Astrocyte (in vitro differentiated cells and primary cell): ENCODE results near the gene ZDHHC11. TPM values are rescaled to one million over a fixed set of nuclear protein-coding genes. Genes with fewer than 3 reads are reported as not detected.
"Not testable (repeated sequence)": the region's sequence is repeated elsewhere in the genome, so short reads cannot be mapped to it uniquely, and the experiment has no call there.

Experiments used
- DNase-seq: peaks from one replicate; pipeline ENCODE4 v3.0.0-alpha.2; 2010; ENCODE audit warnings: low read depth
- FAIRE-seq: peaks from 2 replicates; lab custom pipeline; 2011; peaks lifted over from hg19 to GRCh38; lab: Jason Lieb, UNC
- H2AFZ ChIP-seq: 2 replicates; pipeline ENCODE4 v1.6.0; 2012; ENCODE audit warnings: low read depth, low read length, inconsistent platforms
- H3K27ac ChIP-seq: 2 replicates; pipeline ENCODE4 v1.5.1; 2011; ENCODE audit warnings: low read depth, low read length, inconsistent platforms
- H3K27me3 ChIP-seq: 2 replicates; pipeline ENCODE4 v1.6.0; 2011; ENCODE audit warnings: low read length, inconsistent platforms; ENCODE audit not compliant: insufficient read depth
- H3K36me3 ChIP-seq: 2 replicates; pipeline ENCODE4 v1.5.1; 2011; ENCODE audit warnings: low read length, inconsistent platforms; ENCODE audit not compliant: insufficient read depth
- H3K4me1 ChIP-seq: 2 replicates; pipeline ENCODE4 v1.5.1; 2011; ENCODE audit warnings: low read length, inconsistent platforms; ENCODE audit not compliant: insufficient read depth
- H3K4me2 ChIP-seq: 2 replicates; pipeline ENCODE4 v1.6.0; 2012; ENCODE audit warnings: low read length, inconsistent platforms
- H3K4me3 ChIP-seq: 2 replicates; pipeline ENCODE4 v1.5.1; 2011; ENCODE audit warnings: low read depth, mild to moderate bottlenecking, low read length, inconsistent platforms; ENCODE audit not compliant: insufficient read depth
- H3K79me2 ChIP-seq: 2 replicates; pipeline ENCODE4 v1.6.0; 2012; ENCODE audit warnings: mild to moderate bottlenecking, low read length, inconsistent platforms; ENCODE audit not compliant: insufficient read depth
- H3K9ac ChIP-seq: 2 replicates; pipeline ENCODE4 v1.6.0; 2012; ENCODE audit warnings: mild to moderate bottlenecking, low read length, inconsistent platforms
- H3K9me3 ChIP-seq: 2 replicates; pipeline ENCODE4 v1.5.1; 2012; ENCODE audit warnings: low read depth, mild to moderate bottlenecking, low read length, inconsistent platforms; ENCODE audit not compliant: insufficient read depth
- H4K20me1 ChIP-seq: 2 replicates; pipeline ENCODE4 v1.6.0; 2012; ENCODE audit warnings: low read length, inconsistent platforms; ENCODE audit not compliant: insufficient read depth
- H3K27ac Mint-ChIP-seq: one replicate; pipeline ENCODE4 v1.8.0; 2021; ENCODE audit warnings: mild to moderate bottlenecking, mixed read lengths; ENCODE audit not compliant: unreplicated experiment
- H3K27me3 Mint-ChIP-seq: one replicate; pipeline ENCODE4 v1.8.0; 2021; ENCODE audit warnings: low read depth, mixed read lengths; ENCODE audit not compliant: unreplicated experiment
- H3K36me3 Mint-ChIP-seq: one replicate; pipeline ENCODE4 v1.8.0; 2021; ENCODE audit warnings: low read depth, mixed read lengths; ENCODE audit not compliant: unreplicated experiment
- H3K4me1 Mint-ChIP-seq: one replicate; pipeline ENCODE4 v1.8.0; 2021; ENCODE audit warnings: low read depth, mixed read lengths; ENCODE audit not compliant: unreplicated experiment
- H3K4me3 Mint-ChIP-seq: one replicate; pipeline ENCODE4 v1.8.0; 2021; ENCODE audit warnings: mild to moderate bottlenecking, moderate library complexity, mixed read lengths; ENCODE audit not compliant: unreplicated experiment
- H3K9me3 Mint-ChIP-seq: one replicate; pipeline ENCODE4 v1.8.0; 2021; ENCODE audit warnings: mild to moderate bottlenecking, mixed read lengths; ENCODE audit not compliant: unreplicated experiment
- total RNA-seq: library from RNA; stranded (reverse); gene quantifications from 2 replicates; pipeline ENCODE4 v1.2.1, GENCODE V29; 2021

Gene ZDHHC11
- total RNA-seq, 1 donor from 2014 or later = 15.9 TPM

DNA sequence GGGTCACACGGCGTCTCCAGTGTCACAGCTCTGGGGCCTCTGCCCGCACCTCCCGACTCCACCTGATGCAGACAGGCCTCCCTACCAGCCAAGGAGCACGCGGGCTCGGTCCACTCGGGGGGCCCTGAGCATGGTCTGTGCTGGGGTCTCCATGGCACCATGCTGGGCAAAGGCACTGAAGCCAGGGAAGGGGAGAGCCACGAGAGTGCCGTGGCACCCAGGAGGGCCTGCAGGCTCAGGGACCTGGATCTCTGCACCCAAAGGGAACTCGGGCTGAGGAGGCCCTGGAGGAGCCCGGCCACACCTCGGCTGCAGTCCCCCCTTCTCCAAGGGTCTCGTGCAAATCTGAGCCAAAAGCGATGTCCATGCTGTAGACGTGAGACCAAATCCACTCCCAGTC is 6.4 kb downstream of the ZDHHC11 start:
- H3K27me3 ChIP-seq, H3K9me3 Mint-ChIP-seq, H3K4me1 Mint-ChIP-seq, H3K4me3 Mint-ChIP-seq, H4K20me1 ChIP-seq, DNase-seq, H3K4me3 ChIP-seq, H3K9me3 ChIP-seq, FAIRE-seq, H3K4me2 ChIP-seq, H3K79me2 ChIP-seq, H3K36me3 ChIP-seq, H2AFZ ChIP-seq, H3K9ac ChIP-seq, H3K27ac Mint-ChIP-seq, H3K4me1 ChIP-seq, H3K27ac ChIP-seq: not testable (repeated sequence)
- Mint-ChIP-seq H3K27me3 (peaks cover 17% of the 10 kb centered on the region), H3K36me3 (peaks cover 13% of the 10 kb centered on the region)

DNA sequence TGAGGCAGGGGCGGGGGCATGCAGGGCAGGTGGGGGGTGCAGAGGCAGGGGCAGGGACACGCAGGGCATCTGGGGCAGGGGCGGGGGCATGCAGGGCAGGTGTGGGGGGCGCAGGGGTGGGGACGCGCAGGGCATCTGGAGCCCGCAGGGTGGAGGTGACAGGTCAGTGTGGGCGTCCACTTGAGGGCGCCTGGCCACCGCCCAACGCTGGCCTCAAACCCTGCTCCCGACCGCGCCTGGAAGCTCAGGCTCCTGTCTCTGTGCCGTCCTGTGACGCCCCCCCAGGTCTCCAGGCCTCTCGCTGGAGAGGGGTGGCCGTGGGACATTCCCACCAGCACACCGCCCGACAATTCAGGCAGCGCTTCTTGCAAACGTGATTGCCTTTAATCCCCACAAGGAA is 6.9 kb downstream of the ZDHHC11 start:
- H4K20me1 ChIP-seq, H3K4me2 ChIP-seq, H3K79me2 ChIP-seq, H3K4me1 ChIP-seq, H3K9ac ChIP-seq, FAIRE-seq, H3K4me1 Mint-ChIP-seq, H3K27ac ChIP-seq, H3K27me3 ChIP-seq, H3K9me3 ChIP-seq, H2AFZ ChIP-seq, H3K9me3 Mint-ChIP-seq, H3K27ac Mint-ChIP-seq, H3K36me3 ChIP-seq, DNase-seq, H3K4me3 Mint-ChIP-seq, H3K4me3 ChIP-seq: not testable (repeated sequence)
- peaks cover 16% of the 10 kb centered on the region for H3K27me3 Mint-ChIP-seq
- peaks cover 13% of the 10 kb centered on the region for H3K36me3 Mint-ChIP-seq

DNA sequence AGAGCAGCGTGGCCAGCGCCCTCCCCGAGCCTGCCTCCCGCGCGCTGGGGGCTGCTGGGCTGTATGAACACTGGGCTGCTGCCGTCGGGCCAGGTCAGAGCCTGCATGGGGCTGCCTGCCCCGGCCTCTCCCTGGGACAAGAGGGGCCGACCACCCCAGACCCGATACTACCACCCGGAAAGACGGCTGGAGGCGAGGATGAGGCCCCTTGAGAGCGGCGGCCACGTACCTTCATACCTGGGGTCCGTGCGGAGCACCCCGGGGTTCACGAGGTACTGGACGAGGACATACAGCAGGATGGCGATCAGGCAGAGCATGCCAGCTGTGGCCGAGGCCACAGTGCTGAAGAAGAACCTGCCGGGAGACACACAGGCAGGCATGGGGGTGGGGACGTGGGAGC is 7.4 kb downstream of the ZDHHC11 start:
- not testable (repeated sequence) for H3K9me3 Mint-ChIP-seq, H3K9me3 ChIP-seq, H3K4me2 ChIP-seq, H3K27ac ChIP-seq, FAIRE-seq, DNase-seq, H4K20me1 ChIP-seq, H3K27ac Mint-ChIP-seq, H3K4me3 Mint-ChIP-seq, H2AFZ ChIP-seq, H3K9ac ChIP-seq, H3K36me3 ChIP-seq, H3K27me3 ChIP-seq, H3K4me1 ChIP-seq, H3K4me3 ChIP-seq, H3K79me2 ChIP-seq, H3K4me1 Mint-ChIP-seq
- Mint-ChIP-seq H3K27me3 (peaks cover 15% of the 10 kb centered on the region), H3K36me3 (peaks cover 13% of the 10 kb centered on the region)

DNA sequence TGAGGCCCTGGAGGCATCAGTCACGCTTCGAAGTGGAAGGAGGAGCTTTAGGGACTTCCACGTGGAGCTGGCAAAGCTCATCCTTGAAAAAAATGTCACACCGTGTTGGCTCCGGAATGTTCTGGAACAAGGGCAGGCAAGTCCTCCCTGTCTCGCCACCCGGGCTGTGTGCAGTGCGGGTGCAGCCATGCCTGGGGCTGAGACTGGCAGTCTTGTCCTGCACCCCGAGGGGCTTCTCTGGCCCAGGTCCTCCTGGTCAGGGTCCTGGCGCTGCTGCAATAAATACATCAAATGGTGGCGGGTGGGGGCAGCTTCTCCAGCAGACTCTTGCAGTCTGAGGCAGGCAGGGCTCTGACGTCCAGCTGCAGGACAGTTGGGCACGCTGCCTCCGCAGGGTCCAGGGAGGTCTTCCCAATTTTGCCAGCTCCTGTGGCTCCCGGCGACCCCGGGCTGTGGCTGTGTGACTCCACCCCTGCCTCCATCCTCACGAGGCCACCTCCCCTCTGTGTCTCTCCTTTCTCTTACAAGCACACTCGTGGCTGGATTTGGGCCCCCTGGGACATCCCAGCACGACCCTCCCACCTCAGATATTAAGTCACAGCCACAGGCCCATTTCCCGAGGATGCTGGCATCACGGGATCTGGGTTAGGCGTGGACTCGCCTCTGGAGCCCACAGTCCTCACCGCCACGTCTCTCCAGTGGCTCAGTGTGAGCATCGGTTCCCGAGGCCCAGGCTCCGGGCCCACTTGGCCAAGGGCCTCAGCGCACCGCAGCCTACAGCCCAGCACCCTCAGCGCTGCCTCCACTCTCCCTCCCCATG is 8.2 kb downstream of the ZDHHC11 start:
- H3K4me1 Mint-ChIP-seq, H3K4me3 ChIP-seq, H3K27me3 ChIP-seq, H2AFZ ChIP-seq, H3K4me2 ChIP-seq, H3K9me3 Mint-ChIP-seq, H4K20me1 ChIP-seq, H3K4me3 Mint-ChIP-seq, H3K79me2 ChIP-seq, H3K9me3 ChIP-seq, H3K27ac ChIP-seq, H3K27ac Mint-ChIP-seq, H3K9ac ChIP-seq, DNase-seq, H3K36me3 ChIP-seq, FAIRE-seq, H3K4me1 ChIP-seq: not testable (repeated sequence)
- peaks cover 15% of the 10 kb centered on the region for H3K27me3 Mint-ChIP-seq
- H3K36me3 Mint-ChIP-seq = peaks cover 13% of the 10 kb centered on the region

DNA sequence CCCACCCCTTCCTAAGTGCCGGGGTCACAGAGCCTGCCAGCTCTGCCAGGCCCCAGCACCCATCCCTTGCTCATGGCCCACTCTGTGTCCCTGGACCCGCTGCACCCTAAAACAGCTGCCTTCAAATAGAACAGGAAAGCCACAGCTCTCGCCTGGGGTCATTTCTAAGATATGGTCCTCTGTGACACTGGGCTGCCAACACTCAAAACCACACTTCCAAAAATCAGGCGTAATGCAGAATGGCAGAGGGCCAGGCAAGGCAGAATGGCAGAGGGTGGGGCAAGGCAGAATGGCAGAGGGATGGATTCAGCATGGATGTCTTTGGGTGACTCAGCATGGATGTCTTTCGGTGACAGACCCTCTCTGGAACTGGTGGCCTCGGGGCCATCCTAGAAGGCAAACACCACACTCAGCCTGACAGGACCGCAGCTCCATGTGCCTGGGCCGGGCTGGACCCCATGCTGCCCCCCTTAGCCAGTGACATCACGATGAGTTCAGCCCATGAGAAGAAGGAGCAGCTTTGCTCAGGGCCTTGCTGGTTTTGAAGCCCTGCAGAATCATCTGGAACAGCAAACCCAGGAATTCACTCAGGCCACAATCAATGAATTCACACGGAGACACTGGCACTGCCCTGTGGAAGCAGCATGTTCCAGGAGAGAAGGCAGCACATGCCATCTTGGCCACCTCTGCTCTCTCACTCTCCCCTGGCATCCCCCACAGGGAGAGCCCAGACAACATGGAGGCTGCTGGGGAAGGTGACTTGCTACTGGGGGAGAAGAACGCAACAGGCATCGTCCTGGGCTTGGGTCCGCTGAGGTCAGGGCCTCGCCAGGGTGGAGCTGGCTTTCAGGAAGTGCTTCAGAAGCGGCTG is 9.0 kb downstream of the ZDHHC11 start:
- not testable (repeated sequence) for H3K27ac ChIP-seq, H3K9ac ChIP-seq, H3K79me2 ChIP-seq, H3K27me3 ChIP-seq, H3K4me1 ChIP-seq, H3K4me2 ChIP-seq, H4K20me1 ChIP-seq, DNase-seq, H3K4me1 Mint-ChIP-seq, H3K9me3 Mint-ChIP-seq, FAIRE-seq, H3K4me3 Mint-ChIP-seq, H2AFZ ChIP-seq, H3K36me3 ChIP-seq, H3K27ac Mint-ChIP-seq, H3K4me3 ChIP-seq, H3K9me3 ChIP-seq
- H3K27me3 Mint-ChIP-seq = peaks cover 13% of the 10 kb centered on the region
- peaks cover 17% of the 10 kb centered on the region for H3K36me3 Mint-ChIP-seq
